Left ventricle myocardium superior (tissue), 1 donor: ENCODE results near the gene RGS9. TPM values are rescaled to one million over a fixed set of nuclear protein-coding genes. Genes with fewer than 3 reads are reported as not detected.

Experiments
- ATAC-seq: fragments of 200-7000 bp; cut with Tn5 transposase; one replicate; pipeline ENCODE4 v1.9.1; 2020; ENCODE audit warnings: mild to moderate bottlenecking, moderate library complexity
- DNase-seq: peaks from one replicate; pipeline ENCODE4 v3.0.0-alpha.2; 2020
- intact Hi-C: fragments of 100-400 bp; cut with micrococcal nuclease; formaldehyde crosslinking; loops from one replicate; pipeline ENCODE4 v1.11.0; 2022
- total RNA-seq: library from RNA; stranded (reverse); fragmentation: NEBNext Ultra II Directional; extraction: Animal tissue kit (Norgen Biotek cat#: 25700); gene quantifications from one replicate; pipeline ENCODE4 v1.2.1, GENCODE V29; 2021
- donor health status: DM: no; HTN: yes; CAD: no; lungs with severe emphysema.

RGS9 gene
- total RNA-seq, 1 donor from 2014 or later, result 2.0 TPM

GRCh38 chr17:65231086-65231485 lies 93.9 kb downstream of the RGS9 start:
- ATAC-seq, result no peak
- intact Hi-C loops, result loop anchor here (5.0 kb wide), 1 partner anchor 936 kb away; no protein-coding TSS in a partner anchor
- DNase-seq, result no peak

- ATAC-seq (peak; percentile 79), DNase-seq (no peak)
- intact Hi-C loops, result loop anchor here (5.0 kb wide), 1 partner anchor 936 kb away; no protein-coding TSS in a partner anchor
These were observed 94.6 kb downstream of the RGS9 start for GRCh38 chr17:65231662-65232335.

- intact Hi-C loops, result no loop called here
- ATAC-seq (no peak), DNase-seq (no peak)
These were observed 98.1 kb downstream of the RGS9 start for GRCh38 chr17:65235284-65235683.

GRCh38 chr17:65236321-65236720 lies 99.2 kb downstream of the RGS9 start:
- ATAC-seq, result no peak
- intact Hi-C loops, result no loop called here
- no peak for DNase-seq

- no peak for ATAC-seq
These were observed 106.9 kb downstream of the RGS9 start for GRCh38 chr17:65243838-65244625.

GRCh38 chr17:65246252-65246651 lies 109.1 kb downstream of the RGS9 start:
- ATAC-seq (no peak), DNase-seq (no peak)
- intact Hi-C loops, result no loop called here

More at GRCh38 chr17:65243838-65244625, 106.9 kb downstream of the RGS9 start:
- intact Hi-C loops, result no loop called here
- DNase-seq, result no peak

GRCh38 chr17:65249774-65250173 lies 112.6 kb downstream of the RGS9 start:
- DNase-seq, result no peak
- intact Hi-C loops, result no loop called here
- ATAC-seq, result no peak

- DNase-seq (no peak), ATAC-seq (no peak)
- intact Hi-C loops, result no loop called here
These were observed 117.0 kb downstream of the RGS9 start for GRCh38 chr17:65254166-65254565.

- intact Hi-C loops, result no loop called here
- no peak for ATAC-seq
These were observed 122.1 kb downstream of the RGS9 start for GRCh38 chr17:65259281-65259680.

GRCh38 chr17:65259696-65260485 lies 122.7 kb downstream of the RGS9 start:
- DNase-seq, result no peak
- intact Hi-C loops, result no loop called here
- no peak for ATAC-seq

More at GRCh38 chr17:65259281-65259680, 122.1 kb downstream of the RGS9 start:
- no peak for DNase-seq

- intact Hi-C loops, result no loop called here
- no peak for ATAC-seq
- DNase-seq, result no peak
These were observed 123.5 kb downstream of the RGS9 start for GRCh38 chr17:65260626-65261025.

GRCh38 chr17:65261152-65261551 lies 124.0 kb downstream of the RGS9 start:
- DNase-seq, result no peak
- no peak for ATAC-seq
- intact Hi-C loops, result no loop called here

GRCh38 chr17:65261682-65262636 lies 124.8 kb downstream of the RGS9 start:
- DNase-seq, result no peak
- intact Hi-C loops, result no loop called here
- ATAC-seq, result no peak

GRCh38 chr17:65265276-65265675 lies 128.1 kb downstream of the RGS9 start:
- intact Hi-C loops, result no loop called here
- ATAC-seq (no peak), DNase-seq (no peak)

GRCh38 chr17:65268832-65269231 lies 131.7 kb downstream of the RGS9 start:
- no peak for DNase-seq
- no peak for ATAC-seq
- intact Hi-C loops, result no loop called here

GRCh38 chr17:65270499-65271253 lies 133.5 kb downstream of the RGS9 start:
- DNase-seq (no peak), ATAC-seq (no peak)
- intact Hi-C loops, result no loop called here

- no peak for DNase-seq
- intact Hi-C loops, result no loop called here
- no peak for ATAC-seq
These were observed 134.1 kb downstream of the RGS9 start for GRCh38 chr17:65271296-65271695.
